ENCODE measurements around the gene LGI1. TPM values are rescaled to one million over a fixed set of nuclear protein-coding genes. Genes with fewer than 3 reads are reported as not detected.

The LGI1 gene
- total and polyA plus RNA-seq, 9 of the 15 experiments (the other 6 are each of a cell fraction or from before 2014, with no cell fraction given) = not detected

GRCh38 chr10:93710333-93710909, 47.3 kb upstream of the LGI1 start:
- Histone ChIP-seq H3K4me3 (no peak overlapping the region), H3K27ac (ENCODE audit: extremely low read depth, low read depth, low read length) (no peak overlapping the region), H2AFZ (ENCODE audit: low read depth, low read length) (no peak overlapping the region), H3K9me1 (ENCODE audit: control insufficient read depth, insufficient read depth, low read length) (no peaks in the 10 kb centered on the region), H3K4me1 (replicated peaks in 1 of 2; ENCODE audit: control insufficient read depth in 2 of 2, insufficient read depth in 2 of 2, low read length in 2 of 2) (no peaks in the 10 kb centered on the region), H3K36me3 (ENCODE audit: control insufficient read depth, insufficient read depth, low read length) (no peaks in the 10 kb centered on the region), H3K79me2 (ENCODE audit: control insufficient read depth, insufficient read depth, low read length) (no peaks in the 10 kb centered on the region), H3K4me2 (ENCODE audit: insufficient read depth, low read length) (no peak overlapping the region), H4K20me1 (replicated peaks; ENCODE audit: control insufficient read depth, insufficient read depth, low read length) (no peaks in the 10 kb centered on the region), H3K27me3 (ENCODE audit: control insufficient read depth in 2 of 2, insufficient read depth in 2 of 2, low read length in 2 of 2) (0 out of 5 replicates have a peak, but pooled peaks cover 0 to 3% of the 10 kb centered on the region in 2 experiments), H3K9me3 (replicated peaks; ENCODE audit: control insufficient read depth, insufficient read depth, low read depth, low read length) (no peaks in the 10 kb centered on the region), H3K9ac (ENCODE audit: insufficient read depth in 1 of 2, low read depth in 2 of 2, low read length in 2 of 2) (no peak overlapping the region)
- FAIRE-seq (no peak), DNase-seq (ENCODE audit: extremely low read depth in 1 of 4, low spot score in 3 of 4) (no peak), ATAC-seq (no peak)
- 0% methylated on average over 5 of the region's 5 CpGs for WGBS (ENCODE audit: insufficient coverage, low coverage, missing lambda C conversion rate)
- no TSS peak for BruUV-seq (replicated peaks)
- in situ Hi-C loops (cut with MboI) (no loop called here), intact Hi-C loops (cut with micrococcal nuclease) (no loop called here)
- POLR2A ChIA-PET = no interaction called here
- CTCF ChIA-PET (ENCODE audit: low intra/inter-chr PET ratio) = no interaction called here
- TF ChIP-seq FOSL1 (tag; conservative IDR thresholded peaks at IDR 0.05) (no peak), ZBED1 (IDR thresholded peaks at IDR 0.05) (no peak), ZBTB43 (CRISPR knock-in tag; IDR thresholded peaks at IDR 0.05) (no peak), CSDE1 (IDR thresholded peaks at IDR 0.05) (no peak), SMARCE1 (IDR thresholded peaks at IDR 0.05) (no peak), SUPT5H (IDR thresholded peaks at IDR 0.05) (no peak), ZNF445 (CRISPR knock-in tag; IDR thresholded peaks at IDR 0.05; ENCODE audit: low read depth) (no peak), ZNF668 (CRISPR knock-in tag; IDR thresholded peaks at IDR 0.05) (no peak), HOXB6 (CRISPR knock-in tag; IDR thresholded peaks at IDR 0.05; ENCODE audit: borderline replicate concordance) (no peak), ZNF134 (CRISPR knock-in tag; conservative IDR thresholded peaks at IDR 0.05) (no peak), PREB (CRISPR knock-in tag; IDR thresholded peaks at IDR 0.05) (no peak), HNRNPH1 (optimal IDR thresholded peaks at IDR 0.05; ENCODE audit: low read depth, low read length) (no peak), C11orf30 (IDR thresholded peaks at IDR 0.05; ENCODE audit: low read depth) (no peak), YY1 (IDR thresholded peaks at IDR 0.05; ENCODE audit: borderline replicate concordance in 1 of 3, control insufficient read depth in 1 of 3, extremely low read depth in 1 of 3, insufficient read depth in 3 of 3, insufficient read length in 1 of 3, insufficient replicate concordance in 2 of 3, low read depth in 1 of 3, low read length in 2 of 3) (no peak), MAZ (CRISPR knock-in tag; conservative IDR thresholded peaks at IDR 0.05 in 1 of 2, IDR thresholded peaks at IDR 0.05 in 1 of 2) (no peak), ZNF764 (CRISPR knock-in tag; IDR thresholded peaks at IDR 0.05; ENCODE audit: low read depth) (no peak), NFATC3 (IDR thresholded peaks at IDR 0.05) (no peak), E4F1 (CRISPR knock-in tag; IDR thresholded peaks at IDR 0.05; ENCODE audit: borderline replicate concordance) (no peak)

All from K562 (cell line).